Right lobe of liver (tissue), 4 donors: ENCODE data around the gene RNPS1.
A peak's percentile ranks its signal among the peaks of the same experiment; 100 is the strongest.

Source experiments
- POLR2A ChIP-seq: fragments of 450-650 bp; IDR thresholded peaks from one replicate; pipeline ENCODE4 v1.6.1; 2017; ENCODE audit warnings: antibody characterized with exemption, mild to moderate bottlenecking
- TF ChIP-seq, protein P1 (sequence below), 4 donors: fragments of 200-600 bp in 3 of 4; fragments of 450-650 bp in 1 of 4; IDR thresholded peaks; one replicate each; pipeline versions ENCODE4 v1.5.1 to v1.8.0; 2016 to 2022; ENCODE audit warnings: antibody characterized with exemption in 4 of 4, mild to moderate bottlenecking in 2 of 4
- donor health status: DM: no; HTN: no; CAD: no.
- donor health status: DM: no; HTN: no; CAD: no.
- donor health status: DM: no; HTN: yes; CAD: no.

DNA sequence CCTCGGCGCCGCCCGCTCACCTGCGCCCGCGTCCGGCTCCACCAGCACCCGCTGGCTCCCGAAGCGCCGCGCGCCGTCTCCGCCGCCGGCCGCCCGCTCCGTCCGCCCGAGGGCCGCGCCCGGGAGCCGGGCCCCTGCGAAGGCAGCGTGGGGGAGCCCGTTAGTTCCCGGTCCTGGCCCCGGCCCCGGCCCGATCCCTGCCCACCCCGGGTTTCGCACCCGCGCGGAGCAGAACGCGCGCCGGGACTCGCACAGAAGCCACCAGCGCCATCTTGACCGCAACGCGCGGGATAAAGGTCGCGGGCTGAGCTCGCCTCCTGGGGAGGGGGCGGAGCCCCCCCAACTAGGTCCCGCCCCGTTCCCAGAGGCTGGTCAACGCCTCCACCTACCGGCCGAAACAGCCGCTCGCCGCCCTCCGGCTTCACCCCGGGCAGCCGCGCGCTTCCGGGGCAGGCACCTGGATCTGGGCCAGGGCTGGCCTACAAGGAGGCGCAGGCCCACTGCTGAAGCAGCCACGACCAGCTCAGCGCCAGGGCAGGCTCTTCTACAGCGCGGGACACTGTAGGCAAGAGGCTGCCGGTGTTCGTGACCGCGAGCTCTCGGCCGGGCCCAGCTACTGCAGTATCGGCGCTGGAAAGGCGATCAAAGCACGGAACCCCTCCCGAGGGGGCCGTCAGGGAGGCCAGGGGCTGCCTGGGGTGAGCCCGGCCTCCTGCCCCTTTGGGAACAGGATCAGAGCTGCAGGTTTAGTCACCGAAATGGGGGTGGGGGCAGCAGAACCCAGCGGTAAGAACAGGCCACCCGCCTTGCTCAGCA, 16.4 kb downstream of the RNPS1 start, which contains the start of gene ECI1:
- TF ChIP-seq, protein P1, sequence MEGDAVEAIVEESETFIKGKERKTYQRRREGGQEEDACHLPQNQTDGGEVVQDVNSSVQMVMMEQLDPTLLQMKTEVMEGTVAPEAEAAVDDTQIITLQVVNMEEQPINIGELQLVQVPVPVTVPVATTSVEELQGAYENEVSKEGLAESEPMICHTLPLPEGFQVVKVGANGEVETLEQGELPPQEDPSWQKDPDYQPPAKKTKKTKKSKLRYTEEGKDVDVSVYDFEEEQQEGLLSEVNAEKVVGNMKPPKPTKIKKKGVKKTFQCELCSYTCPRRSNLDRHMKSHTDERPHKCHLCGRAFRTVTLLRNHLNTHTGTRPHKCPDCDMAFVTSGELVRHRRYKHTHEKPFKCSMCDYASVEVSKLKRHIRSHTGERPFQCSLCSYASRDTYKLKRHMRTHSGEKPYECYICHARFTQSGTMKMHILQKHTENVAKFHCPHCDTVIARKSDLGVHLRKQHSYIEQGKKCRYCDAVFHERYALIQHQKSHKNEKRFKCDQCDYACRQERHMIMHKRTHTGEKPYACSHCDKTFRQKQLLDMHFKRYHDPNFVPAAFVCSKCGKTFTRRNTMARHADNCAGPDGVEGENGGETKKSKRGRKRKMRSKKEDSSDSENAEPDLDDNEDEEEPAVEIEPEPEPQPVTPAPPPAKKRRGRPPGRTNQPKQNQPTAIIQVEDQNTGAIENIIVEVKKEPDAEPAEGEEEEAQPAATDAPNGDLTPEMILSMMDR (IDR thresholded peaks at IDR 0.05) = peak; percentile 74 to 88 (median 84)
- TF ChIP-seq POLR2A = peak; percentile 92
